AG04450 (cell line): ENCODE data around the gene ABCB6. TPM values are rescaled to one million over a fixed set of nuclear protein-coding genes. Genes with fewer than 3 reads are reported as not detected.

Source experiments
- CTCF ChIA-PET: fragments of 300-600, 350-600 bp; formaldehyde crosslinking; extraction: SDS; loops from one replicate; lab custom pipeline; 2022; ENCODE audit warnings: antibody characterized with exemption, inconsistent platforms; lab: Charles Lee
- POLR2A ChIA-PET: fragments of 350-600 bp; formaldehyde crosslinking; extraction: SDS; loops from one replicate; lab custom pipeline; 2021; ENCODE audit warnings: antibody characterized with exemption, inconsistent platforms; lab: Yijun Ruan, JAX
- DNase-seq: peaks from one replicate; pipeline ENCODE4 v3.0.0-alpha.2; 2011; ENCODE audit warnings: low read depth, low spot score
- H3K27ac ChIP-seq: one replicate; pipeline ENCODE4 v1.5.1; 2012; ENCODE audit warnings: low read depth, low read length, control low read depth
- H3K27me3 ChIP-seq: one replicate; pipeline ENCODE4 v1.6.0; 2012; ENCODE audit warnings: low read length; ENCODE audit not compliant: control insufficient read depth, insufficient read depth
- H3K4me3 ChIP-seq: 2 replicates; pipeline ENCODE4 v1.5.1; 2011; ENCODE audit warnings: mild to moderate bottlenecking, low read depth, low read length, control low read depth
- H3K9me3 ChIP-seq: 2 replicates; pipeline ENCODE4 v1.5.1; 2012; ENCODE audit warnings: low read length; ENCODE audit not compliant: control insufficient read depth, insufficient read depth
- polyA plus RNA-seq: library from polyadenylated mRNA; depleted of rRNA; stranded (reverse); fragments of >200 nt; gene quantifications from 2 replicates; pipeline ENCODE4 v1.2.3, GENCODE V29; 2011
- TF ChIP-seq, protein P1 (sequence below): IDR thresholded peaks from 2 replicates; pipeline ENCODE4 v1.5.1; 2011; ENCODE audit warnings: low read depth, low read length, control low read depth, inconsistent platforms

Gene ABCB6
- polyA plus RNA-seq, 1 experiment: 22.2 TPM

GRCh38 chr2:219218217-219218731, 484 bp downstream of the ABCB6 start:
- DNase-seq: no peak
- CTCF ChIA-PET: interaction anchor here (0.5 to 1.5 kb wide), 3 partner anchors 60 to 238 kb away, joined by 3 to 4 read pairs (median 3); no protein-coding TSS in a partner anchor
- H3K4me3 ChIP-seq: peak overlapping the region; percentile 69
- H3K9me3 ChIP-seq: no peaks in the 10 kb centered on the region; the same call in 1 of the 2 replicates
- TF ChIP-seq, protein P1, sequence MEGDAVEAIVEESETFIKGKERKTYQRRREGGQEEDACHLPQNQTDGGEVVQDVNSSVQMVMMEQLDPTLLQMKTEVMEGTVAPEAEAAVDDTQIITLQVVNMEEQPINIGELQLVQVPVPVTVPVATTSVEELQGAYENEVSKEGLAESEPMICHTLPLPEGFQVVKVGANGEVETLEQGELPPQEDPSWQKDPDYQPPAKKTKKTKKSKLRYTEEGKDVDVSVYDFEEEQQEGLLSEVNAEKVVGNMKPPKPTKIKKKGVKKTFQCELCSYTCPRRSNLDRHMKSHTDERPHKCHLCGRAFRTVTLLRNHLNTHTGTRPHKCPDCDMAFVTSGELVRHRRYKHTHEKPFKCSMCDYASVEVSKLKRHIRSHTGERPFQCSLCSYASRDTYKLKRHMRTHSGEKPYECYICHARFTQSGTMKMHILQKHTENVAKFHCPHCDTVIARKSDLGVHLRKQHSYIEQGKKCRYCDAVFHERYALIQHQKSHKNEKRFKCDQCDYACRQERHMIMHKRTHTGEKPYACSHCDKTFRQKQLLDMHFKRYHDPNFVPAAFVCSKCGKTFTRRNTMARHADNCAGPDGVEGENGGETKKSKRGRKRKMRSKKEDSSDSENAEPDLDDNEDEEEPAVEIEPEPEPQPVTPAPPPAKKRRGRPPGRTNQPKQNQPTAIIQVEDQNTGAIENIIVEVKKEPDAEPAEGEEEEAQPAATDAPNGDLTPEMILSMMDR: no peak
- H3K27me3 ChIP-seq: no peaks in the 10 kb centered on the region
- peak overlapping the region; percentile 96 for H3K27ac ChIP-seq
- POLR2A ChIA-PET: interaction anchor here (0.6 to 4.6 kb wide), 14 partner anchors 11 to 169 kb away, joined by 3 to 37 read pairs (median 5); partner anchors contain the start of genes ANKZF1, ATG9A, CNPPD1 and DNAJB2

DNA sequence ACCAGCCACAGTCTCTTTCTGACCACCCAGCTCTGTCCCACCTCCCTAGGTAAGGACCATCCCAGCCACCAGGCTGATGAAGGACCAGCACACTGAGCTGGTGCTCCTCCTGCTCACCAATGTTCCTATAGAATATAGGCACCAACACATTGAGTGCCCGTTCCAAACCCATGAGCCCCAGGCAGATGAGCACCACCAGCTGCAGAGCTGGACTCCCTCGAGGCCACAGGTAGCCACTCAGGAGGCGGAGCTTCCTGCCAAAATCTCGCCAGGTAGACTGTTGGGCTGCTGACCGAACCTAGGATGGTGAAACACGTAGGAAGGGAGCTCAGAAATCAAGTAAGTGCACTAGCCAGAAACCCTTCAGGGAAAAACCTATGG, 2.2 kb downstream of the ABCB6 start:
- Histone ChIP-seq H3K27me3 (no peaks in the 10 kb centered on the region), H3K9me3 (no peaks in the 10 kb centered on the region; the same call in 1 of the 2 replicates), H3K4me3 (no peak overlapping the region), H3K27ac (no peak overlapping the region)
- ChIA-PET CTCF (interaction anchor here (1.1 to 2.8 kb wide), 3 partner anchors 46 to 79 kb away, joined by 4 to 11 read pairs (median 4); no protein-coding TSS in a partner anchor), POLR2A (interaction anchor here (4.6 kb wide), 1 partner anchor 9 kb away, joined by 37 read pairs; the partner anchor contains the start of gene ZFAND2B)
- DNase-seq: no peak
- TF ChIP-seq, protein P1: no peak

GRCh38 chr2:219215871-219216534, 2.8 kb downstream of the ABCB6 start:
- H3K9me3 ChIP-seq: no peaks in the 10 kb centered on the region; the same call in 1 of the 2 replicates
- DNase-seq: no peak
- ChIA-PET CTCF (interaction anchor here (1.1 to 2.8 kb wide), 3 partner anchors 45 to 79 kb away, joined by 4 to 11 read pairs (median 4); no protein-coding TSS in a partner anchor), POLR2A (interaction anchor here (1.0 to 4.6 kb wide), 2 partner anchors 9 kb away, joined by 3 to 37 read pairs; partner anchors contain the start of gene ZFAND2B)
- no peaks in the 10 kb centered on the region for H3K27me3 ChIP-seq
- no peak overlapping the region for H3K4me3 ChIP-seq
- H3K27ac ChIP-seq: no peak overlapping the region
- TF ChIP-seq, protein P1: no peak

GRCh38 chr2:219214786-219215185, 4.0 kb downstream of the ABCB6 start:
- DNase-seq: no peak
- ChIA-PET CTCF (interaction anchor here (0.9 to 2.8 kb wide), 2 partner anchors 63 to 80 kb away, joined by 3 to 11 read pairs; no protein-coding TSS in a partner anchor), POLR2A (interaction anchor here (1.0 kb wide), 1 partner anchor 8 kb away, joined by 3 read pairs; the partner anchor contains the start of gene ZFAND2B)
- no peak overlapping the region for H3K4me3 ChIP-seq
- H3K9me3 ChIP-seq: no peaks in the 10 kb centered on the region; the same call in 1 of the 2 replicates
- H3K27ac ChIP-seq: no peak overlapping the region
- TF ChIP-seq, protein P1: no peak
- H3K27me3 ChIP-seq: no peaks in the 10 kb centered on the region

DNA sequence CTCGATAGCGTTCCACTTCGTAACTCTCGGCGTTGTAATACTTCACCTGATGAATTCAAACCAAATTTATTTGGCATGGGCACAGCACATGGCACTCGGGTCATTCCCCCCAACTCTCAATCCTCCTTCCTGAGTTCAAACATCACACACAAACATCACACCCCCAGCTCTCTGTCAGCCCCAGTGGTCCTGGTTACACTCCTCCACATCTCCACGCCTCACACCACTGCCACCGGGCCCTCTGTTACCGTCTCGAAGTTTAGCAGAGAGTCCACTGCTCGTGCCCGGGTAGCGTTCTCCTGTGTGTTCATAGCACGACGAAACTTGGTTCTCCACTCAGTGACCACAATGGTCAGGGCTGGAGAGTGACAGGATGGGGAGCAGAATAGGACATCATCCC, 4.6 kb downstream of the ABCB6 start:
- no peak for DNase-seq
- H3K9me3 ChIP-seq: no peaks in the 10 kb centered on the region; the same call in 1 of the 2 replicates
- ChIA-PET POLR2A (no interaction called here), CTCF (interaction anchor here (2.8 kb wide), 1 partner anchor 81 kb away, joined by 11 read pairs; no protein-coding TSS in a partner anchor)
- H3K27me3 ChIP-seq: no peaks in the 10 kb centered on the region
- TF ChIP-seq, protein P1: no peak
- H3K27ac ChIP-seq: no peak overlapping the region
- no peak overlapping the region for H3K4me3 ChIP-seq
